PFSK-1 (cell line): ENCODE measurements around the gene DNAJC11.

Source experiments
- POLR2AphosphoS5 ChIP-seq: IDR thresholded peaks from 2 replicates; pipeline ENCODE4 v1.6.1; 2012; ENCODE audit warnings: low read depth, mild to moderate bottlenecking, control low read depth, low read length, moderate library complexity
- TAF1 ChIP-seq: IDR thresholded peaks from 2 replicates; pipeline ENCODE4 v1.6.1; 2012; ENCODE audit warnings: low read length, control low read depth, borderline replicate concordance; ENCODE audit not compliant: insufficient read depth

DNA sequence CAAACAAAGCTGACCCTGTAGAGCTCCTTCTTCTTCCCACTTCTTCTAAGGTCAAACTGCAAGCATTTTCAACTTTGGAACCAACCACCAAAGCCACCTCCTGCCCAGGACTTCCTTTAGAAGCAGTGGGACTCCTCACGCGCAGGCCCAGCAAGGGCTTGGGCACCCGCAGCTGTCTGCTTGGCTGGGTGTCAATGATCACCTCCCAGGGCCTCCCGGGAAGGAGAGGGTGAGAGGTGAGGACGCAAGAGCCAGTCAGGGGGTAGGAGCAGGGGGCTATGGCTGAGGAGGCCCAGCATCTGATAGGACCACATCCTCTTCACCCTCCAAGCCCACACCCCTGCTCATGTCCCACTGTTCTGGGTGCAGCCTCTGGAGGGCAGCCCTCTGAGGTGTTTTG lies 109.2 kb downstream of the DNAJC11 start:
- no peak for TF ChIP-seq TAF1
- no peak for TF ChIP-seq POLR2AphosphoS5
